Endothelial cell (in vitro differentiated cells): Measurements from ENCODE around the gene IGFN1. TPM values are rescaled to one million over a fixed set of nuclear protein-coding genes. Genes with fewer than 3 reads are reported as not detected.
A peak's percentile ranks its signal among the peaks of the same experiment; 100 is the strongest.

Experiments
- DNase-seq: peaks from one replicate; pipeline ENCODE4 v3.0.0; 2021; ENCODE audit warnings: low spot score
- H3K27ac Mint-ChIP-seq: one replicate; pipeline ENCODE4 v1.8.0; 2021; ENCODE audit warnings: mixed read lengths, inconsistent platforms; ENCODE audit not compliant: unreplicated experiment
- H3K27me3 Mint-ChIP-seq: one replicate; pipeline ENCODE4 v1.8.0; 2021; ENCODE audit warnings: mild to moderate bottlenecking, moderate library complexity, mixed read lengths, inconsistent platforms; ENCODE audit not compliant: unreplicated experiment
- H3K36me3 Mint-ChIP-seq: one replicate; pipeline ENCODE4 v1.8.0; 2021; ENCODE audit warnings: mild to moderate bottlenecking, low read depth, mixed read lengths, inconsistent platforms; ENCODE audit not compliant: unreplicated experiment
- H3K4me1 Mint-ChIP-seq: one replicate; pipeline ENCODE4 v1.8.0; 2021; ENCODE audit warnings: mild to moderate bottlenecking, mixed read lengths, inconsistent platforms; ENCODE audit not compliant: unreplicated experiment
- H3K4me3 Mint-ChIP-seq: one replicate; pipeline ENCODE4 v1.8.0; 2021; ENCODE audit warnings: mild to moderate bottlenecking, mixed read lengths, inconsistent platforms; ENCODE audit not compliant: unreplicated experiment
- H3K9me3 Mint-ChIP-seq: one replicate; pipeline ENCODE4 v1.8.0; 2021; ENCODE audit warnings: mixed read lengths, inconsistent platforms; ENCODE audit not compliant: unreplicated experiment
- total RNA-seq: library from RNA; stranded (reverse); fragmentation: NEBNext Ultra II Directional; extraction: Animal tissue kit (Norgen Biotek cat#: 25700); gene quantifications from one replicate; pipeline ENCODE4 v1.2.1, GENCODE V29; 2021; ENCODE audit not compliant: unreplicated experiment
- TF ChIP-seq, protein P1 (sequence below): fragments of 200-600 bp; sonication (generic); IDR thresholded peaks from one replicate; pipeline ENCODE4 v1.5.0; 2021; ENCODE audit warnings: antibody characterized with exemption; ENCODE audit not compliant: unreplicated experiment

IGFN1 gene
- total RNA-seq, 1 donor from 2014 or later: not detected

DNA sequence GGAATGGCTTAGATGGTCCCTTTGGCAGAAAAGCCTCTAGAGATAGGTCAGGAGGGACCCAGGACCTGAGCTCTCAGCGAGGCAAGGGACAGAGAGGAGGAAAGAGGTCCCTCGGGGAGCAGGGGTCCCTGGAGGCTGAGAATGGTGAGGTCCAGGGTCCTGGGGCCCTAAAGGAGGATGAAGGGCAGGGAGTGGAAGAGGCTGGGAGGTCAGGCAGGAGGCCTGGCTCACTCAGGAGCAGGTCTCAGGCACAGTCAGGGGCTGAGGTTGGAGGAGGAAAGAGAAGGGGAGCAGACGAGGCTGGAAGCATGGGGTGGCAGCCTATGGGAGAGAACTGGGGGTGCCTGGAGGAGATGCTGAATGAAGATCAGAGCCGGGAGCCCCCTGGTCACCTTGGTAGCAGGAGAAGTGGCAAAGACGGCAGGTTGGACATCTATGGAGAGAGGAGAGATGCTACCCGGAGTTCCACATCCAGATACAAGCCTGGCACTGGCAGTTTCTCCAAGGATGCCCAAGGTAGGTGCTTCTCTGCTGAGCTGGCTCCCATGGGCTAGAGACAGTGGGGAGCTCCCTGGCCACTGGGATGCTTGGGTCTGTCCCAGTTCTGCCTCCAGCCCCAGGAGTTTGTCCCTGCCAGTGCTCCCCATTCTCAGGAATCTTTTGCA, 22.6 kb downstream of the IGFN1 start:
- Mint-ChIP-seq H3K4me1 (no peaks in the 10 kb centered on the region), H3K36me3 (no peaks in the 10 kb centered on the region), H3K9me3 (no peaks in the 10 kb centered on the region), H3K27ac (no peak overlapping the region), H3K4me3 (no peak overlapping the region), H3K27me3 (peaks cover 18% of the 10 kb centered on the region)
- TF ChIP-seq, protein P1, sequence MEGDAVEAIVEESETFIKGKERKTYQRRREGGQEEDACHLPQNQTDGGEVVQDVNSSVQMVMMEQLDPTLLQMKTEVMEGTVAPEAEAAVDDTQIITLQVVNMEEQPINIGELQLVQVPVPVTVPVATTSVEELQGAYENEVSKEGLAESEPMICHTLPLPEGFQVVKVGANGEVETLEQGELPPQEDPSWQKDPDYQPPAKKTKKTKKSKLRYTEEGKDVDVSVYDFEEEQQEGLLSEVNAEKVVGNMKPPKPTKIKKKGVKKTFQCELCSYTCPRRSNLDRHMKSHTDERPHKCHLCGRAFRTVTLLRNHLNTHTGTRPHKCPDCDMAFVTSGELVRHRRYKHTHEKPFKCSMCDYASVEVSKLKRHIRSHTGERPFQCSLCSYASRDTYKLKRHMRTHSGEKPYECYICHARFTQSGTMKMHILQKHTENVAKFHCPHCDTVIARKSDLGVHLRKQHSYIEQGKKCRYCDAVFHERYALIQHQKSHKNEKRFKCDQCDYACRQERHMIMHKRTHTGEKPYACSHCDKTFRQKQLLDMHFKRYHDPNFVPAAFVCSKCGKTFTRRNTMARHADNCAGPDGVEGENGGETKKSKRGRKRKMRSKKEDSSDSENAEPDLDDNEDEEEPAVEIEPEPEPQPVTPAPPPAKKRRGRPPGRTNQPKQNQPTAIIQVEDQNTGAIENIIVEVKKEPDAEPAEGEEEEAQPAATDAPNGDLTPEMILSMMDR: no peak
- no peak for DNase-seq

DNA sequence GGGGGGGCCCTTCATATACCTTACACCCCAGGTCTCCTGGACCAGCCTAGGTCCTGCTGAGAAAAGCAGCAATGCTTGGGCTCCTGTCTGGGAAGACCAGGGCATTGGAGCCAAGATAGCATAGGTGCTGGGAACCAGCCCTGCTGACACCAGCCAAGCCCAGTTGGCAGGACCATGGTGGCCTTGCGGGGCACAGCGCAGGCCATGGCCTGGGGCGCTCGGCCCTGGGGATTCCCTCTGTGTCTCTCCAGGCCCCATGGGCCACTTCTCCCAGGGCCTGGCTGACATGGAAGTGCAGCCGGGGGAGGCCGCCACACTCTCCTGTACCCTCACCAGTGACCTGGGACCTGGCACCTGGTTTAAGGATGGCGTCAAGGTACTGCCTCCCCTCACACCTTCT, 23.3 kb downstream of the IGFN1 start:
- TF ChIP-seq, protein P1: no peak
- no peak overlapping the region for H3K27ac Mint-ChIP-seq
- no peak overlapping the region for H3K4me3 Mint-ChIP-seq
- H3K36me3 Mint-ChIP-seq: no peaks in the 10 kb centered on the region
- H3K4me1 Mint-ChIP-seq: no peaks in the 10 kb centered on the region
- H3K9me3 Mint-ChIP-seq: no peaks in the 10 kb centered on the region
- peaks cover 14% of the 10 kb centered on the region for H3K27me3 Mint-ChIP-seq
- DNase-seq: no peak

DNA sequence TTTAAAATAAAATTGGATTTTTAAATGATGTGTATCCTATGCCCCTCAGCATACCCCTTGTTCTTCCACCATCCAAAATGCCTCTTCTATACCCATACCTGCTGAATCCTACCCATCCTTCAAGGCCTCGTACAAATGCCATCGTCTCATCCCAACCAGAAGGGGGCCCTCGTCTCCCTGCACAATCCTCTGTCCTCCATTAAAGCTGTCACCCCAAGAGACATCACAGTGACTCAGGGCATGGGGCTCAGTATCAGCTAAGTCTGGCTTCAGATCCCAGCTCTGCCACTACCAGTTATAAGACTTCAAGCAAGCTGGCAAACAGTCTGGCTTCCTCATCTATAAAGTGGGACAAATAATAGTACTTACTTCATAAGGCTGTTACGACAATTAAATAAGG, 23.8 kb downstream of the IGFN1 start:
- H3K4me3 Mint-ChIP-seq: no peak overlapping the region
- H3K27me3 Mint-ChIP-seq: peaks cover 13% of the 10 kb centered on the region
- DNase-seq: no peak
- no peaks in the 10 kb centered on the region for H3K9me3 Mint-ChIP-seq
- H3K27ac Mint-ChIP-seq: no peak overlapping the region
- no peaks in the 10 kb centered on the region for H3K4me1 Mint-ChIP-seq
- TF ChIP-seq, protein P1: no peak
- H3K36me3 Mint-ChIP-seq: no peaks in the 10 kb centered on the region

DNA sequence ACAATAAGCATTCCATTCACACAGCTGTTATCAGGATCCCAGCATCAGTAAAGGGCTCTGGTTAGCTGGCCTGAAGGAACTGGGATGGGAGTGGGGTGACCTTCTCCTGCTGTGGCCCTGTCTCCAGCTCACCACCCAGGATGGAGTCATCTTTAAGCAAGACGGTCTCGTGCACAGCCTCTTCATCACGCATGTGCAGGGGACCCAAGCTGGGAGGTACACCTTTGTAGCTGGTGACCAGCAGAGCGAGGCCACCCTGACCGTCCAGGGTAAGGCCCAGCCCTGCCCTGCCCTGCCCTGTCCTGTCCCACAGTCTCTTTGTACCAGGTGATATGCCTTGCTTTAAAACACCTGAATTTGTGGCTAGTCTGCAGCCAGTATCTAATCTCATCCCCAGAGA, 24.3 kb downstream of the IGFN1 start:
- no peaks in the 10 kb centered on the region for H3K9me3 Mint-ChIP-seq
- TF ChIP-seq, protein P1: no peak
- no peak overlapping the region for H3K27ac Mint-ChIP-seq
- no peaks in the 10 kb centered on the region for H3K4me1 Mint-ChIP-seq
- H3K36me3 Mint-ChIP-seq: no peaks in the 10 kb centered on the region
- no peak overlapping the region for H3K4me3 Mint-ChIP-seq
- peaks cover 13% of the 10 kb centered on the region for H3K27me3 Mint-ChIP-seq
- no peak for DNase-seq

DNA sequence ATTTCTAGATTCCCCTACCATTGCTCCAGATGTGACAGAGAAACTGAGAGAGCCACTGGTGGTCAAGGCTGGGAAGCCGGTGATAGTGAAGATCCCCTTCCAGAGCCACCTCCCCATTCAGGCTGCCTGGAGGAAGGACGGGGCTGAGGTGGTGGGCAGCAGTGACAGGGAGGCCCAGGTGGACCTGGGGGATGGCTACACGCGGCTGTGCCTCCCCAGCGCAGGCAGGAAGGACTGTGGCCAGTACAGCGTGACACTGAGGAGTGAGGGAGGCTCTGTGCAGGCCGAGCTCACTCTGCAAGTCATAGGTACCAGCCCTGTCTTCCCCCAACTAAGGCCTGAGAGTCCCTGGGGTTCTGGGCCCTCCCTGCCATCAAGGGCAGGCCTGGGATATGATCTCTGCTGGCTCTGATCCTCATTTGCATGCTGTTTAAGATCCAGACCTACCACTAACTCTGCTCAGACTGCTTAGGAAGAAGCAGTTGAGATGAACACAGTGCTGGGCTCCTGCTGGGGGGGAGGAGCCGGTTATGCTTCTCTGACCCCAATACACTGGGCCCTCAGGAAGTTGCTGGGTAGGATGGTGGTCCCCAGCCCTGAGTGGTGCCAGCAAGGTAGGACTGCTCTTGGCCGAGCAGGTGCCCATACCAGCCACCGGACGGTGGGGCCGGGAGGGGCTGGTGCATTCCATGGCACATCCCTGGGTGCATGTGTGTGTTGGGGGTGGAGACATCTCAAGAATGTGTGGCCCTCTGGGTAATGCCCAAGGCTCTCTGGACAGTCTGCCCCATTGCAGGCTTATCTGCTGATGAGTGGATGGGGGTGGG, 25.1 kb downstream of the IGFN1 start:
- Mint-ChIP-seq H3K27ac (peak overlapping the region; percentile 32), H3K27me3 (peaks cover 13% of the 10 kb centered on the region), H3K4me1 (no peaks in the 10 kb centered on the region), H3K9me3 (no peaks in the 10 kb centered on the region), H3K4me3 (no peak overlapping the region), H3K36me3 (no peaks in the 10 kb centered on the region)
- peak; percentile 1 for DNase-seq
- TF ChIP-seq, protein P1: no peak
